Mammary epithelial cell (primary cell): ENCODE data around the gene FBXL3.

Experiments used
- CTCF ChIP-seq, 2 donors: IDR thresholded peaks in 1 of 2; conservative IDR thresholded peaks in 1 of 2; 2 replicates each; pipeline ENCODE4 v1.5.1; 2011 to 2012; ENCODE audit warnings: inconsistent platforms in 2 of 2, low read length in 2 of 2, mild to moderate bottlenecking in 2 of 2, control low read depth in 1 of 2, low read depth in 1 of 2; ENCODE audit not compliant: insufficient read depth in 1 of 2; ENCODE audit errors: extremely low read depth in 1 of 2
- EZH2 ChIP-seq: IDR thresholded peaks from 2 replicates; pipeline ENCODE4 v1.6.1; 2012; ENCODE audit warnings: low read length, inconsistent platforms, borderline replicate concordance

GRCh38 chr13:76993021-76993420 lies 33.9 kb downstream of the FBXL3 start:
- TF ChIP-seq CTCF (conservative IDR thresholded peaks at IDR 0.05 in 1 of 2, IDR thresholded peaks at IDR 0.05 in 1 of 2; ENCODE audit: extremely low read depth in 1 of 2, insufficient read depth in 1 of 2, low read depth in 1 of 2, low read length in 2 of 2), result no peak
- TF ChIP-seq EZH2, result no peak
